ENCODE data around the gene TMPRSS11F. TPM values are rescaled to one million over a fixed set of nuclear protein-coding genes. Genes with fewer than 3 reads are reported as not detected.

Gene TMPRSS11F
- total RNA-seq, 1 experiment from 2014 or later = not detected

- no peaks in the 10 kb centered on the region for H4K20me1 ChIP-seq (ENCODE audit: control insufficient read depth, insufficient read depth, insufficient read length)
- no peaks in the 10 kb centered on the region for H3K79me1 ChIP-seq (ENCODE audit: insufficient read depth, low read depth, low read length, poor library complexity, severe bottlenecking)
- Mint-ChIP-seq H3K27ac (no peak overlapping the region), H3K4me1 (peaks cover 3% of the 10 kb centered on the region in 2 experiments; a peak in 1 of 4 replicates), H3K36me3 (ENCODE audit: insufficient read depth in 1 of 3, low read depth in 3 of 3) (no peaks in the 10 kb centered on the region), H3K4me3 (no peak overlapping the region), H3K9me3 (no peaks in the 10 kb centered on the region; a peak in 1 of 5 replicates), H3K27me3 (ENCODE audit: low read depth) (no peaks in the 10 kb centered on the region)
- H3K4ac ChIP-seq (ENCODE audit: low read depth, low read length) = no peak overlapping the region
- no peak overlapping the region for H2BK20ac ChIP-seq (ENCODE audit: low read depth, low read length, poor library complexity, severe bottlenecking)
- no peak overlapping the region for H3K18ac ChIP-seq (ENCODE audit: insufficient read length, low read depth, low read length)
- H3K4me2 ChIP-seq (ENCODE audit: insufficient read depth, insufficient read length, low read length) = no peak overlapping the region
- no peak overlapping the region for H2BK12ac ChIP-seq (ENCODE audit: insufficient read length, low read depth, low read length)
- H3K9me3 ChIP-seq (ENCODE audit: control insufficient read depth, low read depth, low read length) = no peaks in the 10 kb centered on the region
- no peak overlapping the region for H3K56ac ChIP-seq (ENCODE audit: insufficient read length, low read depth, low read length)
- H2BK15ac ChIP-seq (ENCODE audit: low read depth, low read length) = no peak overlapping the region
- H3K27me3 ChIP-seq (ENCODE audit: insufficient read depth, low read length) = no peaks in the 10 kb centered on the region
- no peak overlapping the region for H3K9ac ChIP-seq (ENCODE audit: extremely low read depth, insufficient read length, low read length)
- no peak for DNase-seq
- H3K27ac ChIP-seq (ENCODE audit: insufficient read length, low read depth, low read length) = no peak overlapping the region
- H3K23me2 ChIP-seq (ENCODE audit: insufficient read length, low read depth, low read length, poor library complexity, severe bottlenecking) = no peaks in the 10 kb centered on the region
- no CpG with 5 or more reads among the region's 1 CpG for WGBS (ENCODE audit: extremely low coverage, insufficient read length, low lambda C conversion rate)
- H3K4me1 ChIP-seq (ENCODE audit: insufficient read depth, low read length) = no peaks in the 10 kb centered on the region
- H3K14ac ChIP-seq (ENCODE audit: insufficient read depth, low read length) = no peak overlapping the region
- H2AK5ac ChIP-seq (ENCODE audit: insufficient read length, low read length) = no peak overlapping the region
- H2AFZ ChIP-seq (ENCODE audit: low read length) = no peak overlapping the region
- H4K5ac ChIP-seq (ENCODE audit: insufficient read length, low read depth, low read length) = no peak overlapping the region
- no peaks in the 10 kb centered on the region for H3K79me2 ChIP-seq (ENCODE audit: insufficient read depth, low read length)
- no peak overlapping the region for H3T11ph ChIP-seq (ENCODE audit: low read length)
- TF ChIP-seq, protein P1, sequence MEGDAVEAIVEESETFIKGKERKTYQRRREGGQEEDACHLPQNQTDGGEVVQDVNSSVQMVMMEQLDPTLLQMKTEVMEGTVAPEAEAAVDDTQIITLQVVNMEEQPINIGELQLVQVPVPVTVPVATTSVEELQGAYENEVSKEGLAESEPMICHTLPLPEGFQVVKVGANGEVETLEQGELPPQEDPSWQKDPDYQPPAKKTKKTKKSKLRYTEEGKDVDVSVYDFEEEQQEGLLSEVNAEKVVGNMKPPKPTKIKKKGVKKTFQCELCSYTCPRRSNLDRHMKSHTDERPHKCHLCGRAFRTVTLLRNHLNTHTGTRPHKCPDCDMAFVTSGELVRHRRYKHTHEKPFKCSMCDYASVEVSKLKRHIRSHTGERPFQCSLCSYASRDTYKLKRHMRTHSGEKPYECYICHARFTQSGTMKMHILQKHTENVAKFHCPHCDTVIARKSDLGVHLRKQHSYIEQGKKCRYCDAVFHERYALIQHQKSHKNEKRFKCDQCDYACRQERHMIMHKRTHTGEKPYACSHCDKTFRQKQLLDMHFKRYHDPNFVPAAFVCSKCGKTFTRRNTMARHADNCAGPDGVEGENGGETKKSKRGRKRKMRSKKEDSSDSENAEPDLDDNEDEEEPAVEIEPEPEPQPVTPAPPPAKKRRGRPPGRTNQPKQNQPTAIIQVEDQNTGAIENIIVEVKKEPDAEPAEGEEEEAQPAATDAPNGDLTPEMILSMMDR (conservative IDR thresholded peaks at IDR 0.05) = no peak
- no peak overlapping the region for H4K8ac ChIP-seq (replicated peaks; ENCODE audit: insufficient read length, low read depth, low read length)
- H3K23ac ChIP-seq (ENCODE audit: insufficient read length, low read depth, low read length) = no peak overlapping the region
- no peak overlapping the region for H4K91ac ChIP-seq (ENCODE audit: insufficient read length, low read depth, low read length)
- no peak overlapping the region for H2BK120ac ChIP-seq (ENCODE audit: low read depth, low read length, poor library complexity, severe bottlenecking)
- H2BK5ac ChIP-seq (ENCODE audit: insufficient read length, low read length) = no peak overlapping the region
Measured at GRCh38 chr4:68141852-68142251, 12.2 kb upstream of the TMPRSS11F start.
